Measurements from ENCODE around the gene BICRAL. TPM values are rescaled to one million over a fixed set of nuclear protein-coding genes. Genes with fewer than 3 reads are reported as not detected.
A peak's percentile ranks its signal among the peaks of the same experiment; 100 is the strongest.
"Not testable (repeated sequence)": the region's sequence is repeated elsewhere in the genome, so short reads cannot be mapped to it uniquely, and the experiment has no call there.

Gene BICRAL
- total RNA-seq, 3 donors from 2014 or later (not counting 1 experiment from before 2014, with no cell fraction given), result 31.1 to 43.4 (median 37.1) TPM

GRCh38 chr6:42808492-42809483, 26.9 kb downstream of the BICRAL start:
- Mint-ChIP-seq H3K27ac (peak overlapping the region; percentile 5 to 20), H3K4me3 (no peak overlapping the region), H3K27me3 (ENCODE audit: low read depth in 2 of 2) (no peaks in the 10 kb centered on the region), H3K9me3 (no peaks in the 10 kb centered on the region), H3K4me1 (peaks cover 16 to 26% of the 10 kb centered on the region in 2 donors), H3K36me3 (no peaks in the 10 kb centered on the region)
- no peak for TF ChIP-seq CTCF (IDR thresholded peaks at IDR 0.05)
- peaks cover 13% of the 10 kb centered on the region for H3K36me3 ChIP-seq (ENCODE audit: control insufficient read depth, insufficient read depth, low read length)
- WGBS (ENCODE audit: insufficient coverage), result 95% methylated on average over 9 of the region's 11 CpGs
- no peak overlapping the region for H3K4me3 ChIP-seq (ENCODE audit: low read length)
- no peaks in the 10 kb centered on the region for H3K9me3 ChIP-seq (ENCODE audit: control insufficient read depth, insufficient read depth, low read length)
- intact Hi-C loops (cut with micrococcal nuclease), result no loop called here
- H3K27me3 ChIP-seq (ENCODE audit: control insufficient read depth, insufficient read depth, low read length), result no peaks in the 10 kb centered on the region
- H3K4me1 ChIP-seq (ENCODE audit: control insufficient read depth, insufficient read depth, low read length), result no peaks in the 10 kb centered on the region
- ATAC-seq (no peak), DNase-seq (no peak)
- H3K27ac ChIP-seq (ENCODE audit: low read length), result no peak overlapping the region

GRCh38 chr6:42813074-42813645, 31.3 kb downstream of the BICRAL start:
- Histone ChIP-seq H3K27me3 (ENCODE audit: control insufficient read depth, insufficient read depth, low read length) (no peaks in the 10 kb centered on the region), H3K27ac (ENCODE audit: low read length) (no peak overlapping the region), H3K4me1 (ENCODE audit: control insufficient read depth, insufficient read depth, low read length) (no peaks in the 10 kb centered on the region), H3K4me3 (ENCODE audit: low read length) (no peak overlapping the region), H3K36me3 (ENCODE audit: control insufficient read depth, insufficient read depth, low read length) (peaks cover 13% of the 10 kb centered on the region), H3K9me3 (ENCODE audit: control insufficient read depth, insufficient read depth, low read length) (no peaks in the 10 kb centered on the region)
- Mint-ChIP-seq H3K4me3 (no peak overlapping the region), H3K27me3 (ENCODE audit: low read depth in 2 of 2) (no peaks in the 10 kb centered on the region), H3K9me3 (no peaks in the 10 kb centered on the region), H3K27ac (no peak overlapping the region), H3K4me1 (peaks cover 5% of the 10 kb centered on the region in 2 donors), H3K36me3 (no peaks in the 10 kb centered on the region)
- no peak for TF ChIP-seq CTCF (IDR thresholded peaks at IDR 0.05)
- ATAC-seq (no peak), DNase-seq (no peak)
- intact Hi-C loops (cut with micrococcal nuclease), result no loop called here
- 100% methylated on average over 1 of the region's 2 CpGs for WGBS (ENCODE audit: insufficient coverage)

GRCh38 chr6:42813906-42814444, 32.1 kb downstream of the BICRAL start:
- Mint-ChIP-seq H3K36me3 (no peaks in the 10 kb centered on the region), H3K4me3 (no peak overlapping the region), H3K4me1 (no peaks in the 10 kb centered on the region), H3K9me3 (no peaks in the 10 kb centered on the region), H3K27ac (no peak overlapping the region), H3K27me3 (ENCODE audit: low read depth in 2 of 2) (no peaks in the 10 kb centered on the region)
- Histone ChIP-seq H3K4me3 (ENCODE audit: low read length) (no peak overlapping the region), H3K4me1 (ENCODE audit: control insufficient read depth, insufficient read depth, low read length) (no peaks in the 10 kb centered on the region), H3K27me3 (ENCODE audit: control insufficient read depth, insufficient read depth, low read length) (no peaks in the 10 kb centered on the region), H3K9me3 (ENCODE audit: control insufficient read depth, insufficient read depth, low read length) (no peaks in the 10 kb centered on the region), H3K36me3 (ENCODE audit: control insufficient read depth, insufficient read depth, low read length) (peaks cover 11% of the 10 kb centered on the region), H3K27ac (ENCODE audit: low read length) (no peak overlapping the region)
- ATAC-seq, result peak in 1 of 3 donors; percentile 24
- no peak for DNase-seq
- TF ChIP-seq CTCF (IDR thresholded peaks at IDR 0.05), result no peak
- WGBS (ENCODE audit: insufficient coverage), result no CpG with 5 or more reads among the region's 5 CpGs
- intact Hi-C loops (cut with micrococcal nuclease), result no loop called here

- H3K27me3 Mint-ChIP-seq (ENCODE audit: low read depth in 2 of 2); H3K36me3 Mint-ChIP-seq; DNase-seq; H3K4me3 Mint-ChIP-seq; H3K9me3 ChIP-seq (ENCODE audit: control insufficient read depth, insufficient read depth, low read length); H3K36me3 ChIP-seq (ENCODE audit: control insufficient read depth, insufficient read depth, low read length); H3K27me3 ChIP-seq (ENCODE audit: control insufficient read depth, insufficient read depth, low read length); intact Hi-C loops (cut with micrococcal nuclease); ATAC-seq; H3K27ac Mint-ChIP-seq; H3K4me3 ChIP-seq (ENCODE audit: low read length); H3K4me1 ChIP-seq (ENCODE audit: control insufficient read depth, insufficient read depth, low read length); H3K27ac ChIP-seq (ENCODE audit: low read length); H3K9me3 Mint-ChIP-seq: not testable (repeated sequence)
- peaks cover 13 to 14% of the 10 kb centered on the region in 2 donors for H3K4me1 Mint-ChIP-seq
- 95% methylated on average over 8 of the region's 8 CpGs for WGBS (ENCODE audit: insufficient coverage)
Measured at GRCh38 chr6:42815726-42816125, 33.9 kb downstream of the BICRAL start.

Data from natural killer cell (primary cell).